Body of pancreas (tissue), 4 donors: ENCODE measurements around the gene CCDC12. TPM values are rescaled to one million over a fixed set of nuclear protein-coding genes. Genes with fewer than 3 reads are reported as not detected.

ENCODE experiments used
- ATAC-seq: fragments of 150-250 bp; one replicate; pipeline ENCODE4 v1.9.1; 2016
- DNase-seq, 4 donors: peaks; one replicate each; pipeline ENCODE4 v3.0.0-alpha.2; 2019
- H3K27ac ChIP-seq, 4 donors: fragments of 200-600 bp; sonication (generic); 1 replicate in 3 of 4; 2 replicates in 1 of 4; pipeline versions ENCODE4 v1.5.1 to v1.6.1; 2016 to 2019; ENCODE audit warnings: mild to moderate bottlenecking in 1 of 4, mixed read lengths in 1 of 4, moderate library complexity in 1 of 4
- H3K27me3 ChIP-seq, 2 donors: fragments of 200-600 bp; sonication (generic); one replicate each; pipeline ENCODE4 v1.6.0; 2016; ENCODE audit warnings: mild to moderate bottlenecking in 1 of 2
- H3K36me3 ChIP-seq, 2 donors: fragments of 200-600 bp; sonication (generic); replicated peaks in 1 of 2; 2 replicates each; pipeline ENCODE4 v1.5.1; 2016; ENCODE audit warnings: low read depth in 2 of 2; ENCODE audit not compliant: insufficient read depth in 1 of 2
- H3K4me1 ChIP-seq: fragments of 200-600 bp; sonication (generic); one replicate; pipeline ENCODE4 v1.6.0; 2016
- H3K4me3 ChIP-seq, 2 donors: fragments of 200-600 bp; sonication (generic); 1 replicate in 1 of 2; 2 replicates in 1 of 2; pipeline ENCODE4 v1.5.1; 2016 to 2019
- H3K9me3 ChIP-seq, 3 donors: fragments of 200-600 bp; sonication (generic); 1 replicate in 2 of 3; 2 replicates in 1 of 3; pipeline ENCODE4 v1.5.1; 2016
- POLR2A ChIP-seq, 3 donors: fragments of 450-650 bp; IDR thresholded peaks; one replicate each; pipeline ENCODE4 v1.6.1; 2016; ENCODE audit warnings: antibody characterized with exemption in 3 of 3, mild to moderate bottlenecking in 2 of 3
- WGBS, 2 donors: methylation state at CpG; one replicate each; pipeline ENCODE4 v1.1.5; 2017; 5-methylcytosine and 5-hydroxymethylcytosine counted together
- intact Hi-C: fragments of 100-400 bp; cut with DNase I; formaldehyde crosslinking; loops from one replicate; pipeline ENCODE4 v1.15.1; 2023
- total RNA-seq, 2 donors: library from RNA; depleted of rRNA; stranded (reverse); fragments of >200 nt; gene quantifications; one replicate each; pipeline ENCODE4 v1.1.0, GENCODE V29; 2016
- TF ChIP-seq, protein P1 (sequence below), 7 experiments: fragments of 450-650 bp in 4 of 7; fragments of 200-600 bp in 3 of 7; sonication (generic) in 3 of 7; IDR thresholded peaks; one replicate each; pipeline ENCODE4 v1.5.1; 2016 to 2019; ENCODE audit warnings: antibody characterized with exemption in 7 of 7

CCDC12 gene
- total RNA-seq, 2 donors from 2014 or later = 25.4 to 67.2 TPM

- Histone ChIP-seq H3K27ac (peak overlapping the region in 1 of 4 donors; percentile 17), H3K27me3 (no peaks in the 10 kb centered on the region), H3K36me3 (no peaks in the 10 kb centered on the region), H3K4me1 (peaks cover 53% of the 10 kb centered on the region), H3K9me3 (no peaks in the 10 kb centered on the region), H3K4me3 (no peak overlapping the region)
- DNase-seq (no peak), ATAC-seq (no peak)
- intact Hi-C loops = no loop called here
- TF ChIP-seq POLR2A (IDR thresholded peaks at IDR 0.05) = no peak
- TF ChIP-seq, protein P1, sequence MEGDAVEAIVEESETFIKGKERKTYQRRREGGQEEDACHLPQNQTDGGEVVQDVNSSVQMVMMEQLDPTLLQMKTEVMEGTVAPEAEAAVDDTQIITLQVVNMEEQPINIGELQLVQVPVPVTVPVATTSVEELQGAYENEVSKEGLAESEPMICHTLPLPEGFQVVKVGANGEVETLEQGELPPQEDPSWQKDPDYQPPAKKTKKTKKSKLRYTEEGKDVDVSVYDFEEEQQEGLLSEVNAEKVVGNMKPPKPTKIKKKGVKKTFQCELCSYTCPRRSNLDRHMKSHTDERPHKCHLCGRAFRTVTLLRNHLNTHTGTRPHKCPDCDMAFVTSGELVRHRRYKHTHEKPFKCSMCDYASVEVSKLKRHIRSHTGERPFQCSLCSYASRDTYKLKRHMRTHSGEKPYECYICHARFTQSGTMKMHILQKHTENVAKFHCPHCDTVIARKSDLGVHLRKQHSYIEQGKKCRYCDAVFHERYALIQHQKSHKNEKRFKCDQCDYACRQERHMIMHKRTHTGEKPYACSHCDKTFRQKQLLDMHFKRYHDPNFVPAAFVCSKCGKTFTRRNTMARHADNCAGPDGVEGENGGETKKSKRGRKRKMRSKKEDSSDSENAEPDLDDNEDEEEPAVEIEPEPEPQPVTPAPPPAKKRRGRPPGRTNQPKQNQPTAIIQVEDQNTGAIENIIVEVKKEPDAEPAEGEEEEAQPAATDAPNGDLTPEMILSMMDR (IDR thresholded peaks at IDR 0.05) = no peak
- WGBS, 2 donors = 78 to 80% methylated on average over 3 to 5 of the region's 5 CpGs
These were observed 9.0 kb upstream of the CCDC12 start for GRCh38 chr3:46985588-46985987.

DNA sequence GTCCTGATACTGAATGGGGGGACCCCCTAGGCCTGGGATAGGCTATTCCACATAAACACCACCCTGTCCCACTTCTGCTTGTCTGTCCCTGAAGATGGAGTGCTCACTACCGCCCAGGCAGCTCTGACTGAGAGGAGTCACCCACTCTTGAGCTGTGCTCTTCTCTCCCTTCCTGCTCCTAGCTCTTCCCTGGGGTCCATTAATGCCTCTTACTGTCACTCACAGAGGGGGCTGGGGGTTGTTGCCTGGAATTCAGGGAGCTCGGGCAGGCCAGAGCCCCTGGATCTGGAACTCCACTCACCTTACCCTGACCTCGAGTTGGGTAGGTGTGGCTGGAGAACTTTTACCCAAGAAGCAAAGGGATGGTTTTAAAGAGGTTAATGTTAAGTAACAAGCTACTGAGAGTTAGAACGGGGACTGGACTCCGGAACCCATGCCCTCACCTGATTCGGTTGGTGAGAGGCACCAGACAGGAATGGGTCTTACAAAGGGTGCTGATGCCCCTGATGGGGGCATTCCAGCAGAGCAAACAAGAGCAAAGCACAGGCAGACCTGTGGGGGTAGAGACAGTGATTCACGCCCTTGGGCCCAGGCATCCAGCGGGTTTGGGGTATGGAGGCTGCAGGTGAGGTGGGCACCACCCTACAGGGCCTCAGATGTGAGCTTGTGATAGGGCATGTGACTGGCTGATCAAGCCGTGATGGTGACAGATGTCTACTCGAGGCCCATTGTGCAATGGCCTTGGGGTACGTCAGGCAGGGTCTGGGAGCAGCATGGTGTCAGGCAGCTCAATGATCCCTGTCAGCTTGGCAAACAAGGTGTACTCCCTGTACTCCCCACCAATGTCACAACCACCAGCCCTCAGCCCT is 8.3 kb upstream of the CCDC12 start:
- no peak overlapping the region for H3K4me3 ChIP-seq
- H3K27ac ChIP-seq = no peak overlapping the region
- H3K27me3 ChIP-seq = no peaks in the 10 kb centered on the region
- DNase-seq (no peak), ATAC-seq (no peak)
- TF ChIP-seq, protein P1 (IDR thresholded peaks at IDR 0.05) = no peak
- TF ChIP-seq POLR2A (IDR thresholded peaks at IDR 0.05) = no peak
- WGBS, 2 donors = 73 to 84% methylated on average over 7 to 11 of the region's 11 CpGs
- no peaks in the 10 kb centered on the region for H3K36me3 ChIP-seq
- no peaks in the 10 kb centered on the region for H3K9me3 ChIP-seq
- intact Hi-C loops = no loop called here
- peaks cover 56% of the 10 kb centered on the region for H3K4me1 ChIP-seq

DNA sequence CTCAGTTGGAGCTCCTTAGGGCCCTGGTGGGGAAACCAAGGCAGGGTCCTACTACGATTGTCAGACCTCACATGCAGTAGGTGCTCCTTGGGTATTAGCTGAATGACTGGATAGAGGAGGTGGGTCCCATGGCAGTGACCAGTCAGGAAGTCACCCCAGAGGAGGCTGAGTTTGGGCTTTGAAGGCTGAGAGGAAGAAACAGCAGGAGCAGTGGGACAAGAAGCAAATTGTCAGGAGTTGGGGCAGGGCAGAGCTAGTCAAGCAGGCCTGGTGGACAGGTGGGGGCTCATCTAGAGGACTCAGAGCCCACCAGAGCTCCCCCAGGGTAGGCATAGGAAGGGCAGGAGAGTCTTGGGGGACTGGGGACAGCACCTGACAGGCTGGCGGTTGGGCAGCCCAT is 6.0 kb upstream of the CCDC12 start:
- WGBS, 2 donors = 72 to 83% methylated on average over 2 of the region's 2 CpGs

DNA sequence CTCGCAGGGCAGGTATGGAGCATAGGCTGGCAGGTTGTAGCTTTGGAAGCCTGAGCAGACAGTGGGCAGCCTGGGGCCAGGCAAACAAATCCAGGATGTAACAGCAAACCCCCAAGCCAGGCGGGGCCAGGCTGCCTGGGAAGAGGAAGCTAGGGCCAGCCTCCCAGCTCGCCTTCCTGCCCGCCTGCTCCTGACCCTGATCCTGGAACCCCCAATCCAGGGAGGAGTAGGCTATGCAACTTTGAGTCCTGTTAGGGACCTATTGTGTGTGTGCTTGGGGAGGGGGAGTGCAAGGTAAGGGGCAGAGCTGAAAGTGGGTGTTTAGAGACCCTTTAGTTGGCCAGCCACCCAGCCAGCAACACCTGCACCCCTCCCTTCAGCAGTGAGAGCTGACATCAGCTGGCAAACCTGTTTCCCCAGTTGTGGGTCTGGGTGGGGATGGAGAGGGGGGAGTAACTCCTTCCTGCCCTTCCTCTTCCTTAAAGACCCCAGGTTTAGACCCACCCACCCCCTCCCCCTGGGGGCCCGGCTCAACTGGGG is 5.5 kb upstream of the CCDC12 start:
- 30 to 42% methylated on average over 2 to 5 of the region's 5 CpGs for WGBS, 2 donors
- intact Hi-C loops = no loop called here

More for the DNA sequence above, 6.0 kb upstream of the CCDC12 start:
- intact Hi-C loops = no loop called here
- H3K27ac ChIP-seq = peak overlapping the region; percentile 56 to 95 (median 93)
- no peak for TF ChIP-seq POLR2A (IDR thresholded peaks at IDR 0.05)
- TF ChIP-seq, protein P1 (IDR thresholded peaks at IDR 0.05) = no peak
- no peak for ATAC-seq
- H3K4me1 ChIP-seq = peaks cover 62% of the 10 kb centered on the region
- no peaks in the 10 kb centered on the region for H3K27me3 ChIP-seq
- no peak overlapping the region for H3K4me3 ChIP-seq
- H3K36me3 ChIP-seq = no peaks in the 10 kb centered on the region
- H3K9me3 ChIP-seq = no peaks in the 10 kb centered on the region
- no peak for DNase-seq

More for the DNA sequence above, 5.5 kb upstream of the CCDC12 start:
- H3K36me3 ChIP-seq = no peaks in the 10 kb centered on the region
- H3K27ac ChIP-seq = peak overlapping the region; percentile 56 to 95 (median 93)
- H3K4me1 ChIP-seq = peaks cover 62% of the 10 kb centered on the region
- no peak overlapping the region for H3K4me3 ChIP-seq
- TF ChIP-seq POLR2A (IDR thresholded peaks at IDR 0.05) = peak in 1 of 3 donors; percentile 10
- TF ChIP-seq, protein P1 (IDR thresholded peaks at IDR 0.05) = no peak
- DNase-seq = peak in 3 of 4 donors; percentile 44 to 58 (median 45)
- ATAC-seq = no peak
- H3K9me3 ChIP-seq = no peaks in the 10 kb centered on the region
- no peaks in the 10 kb centered on the region for H3K27me3 ChIP-seq
